WTC11 (cell line): ENCODE measurements around the gene TMEM151A. TPM values are rescaled to one million over a fixed set of nuclear protein-coding genes. Genes with fewer than 3 reads are reported as not detected.

Experiments
- ATAC-seq: fragments of 200-7000 bp; cut with Tn5 transposase; 2 replicates; pipeline ENCODE4 v1.10.0; 2021; ENCODE audit warnings: mild to moderate bottlenecking, moderate library complexity
- CTCF ChIA-PET: fragments of 300-600 bp; sonication (Branson Sonifier 250); formaldehyde crosslinking; loops from one replicate; lab custom pipeline; 2021; ENCODE audit warnings: antibody characterized with exemption; lab: Charles Lee
- POLR2A ChIA-PET: fragments of 350-600 bp; sonication (Branson Sonifier 250); formaldehyde crosslinking; loops from one replicate; lab custom pipeline; 2021; ENCODE audit warnings: antibody characterized with exemption; lab: Charles Lee
- DNase-seq: peaks from one replicate; pipeline ENCODE4 v3.0.0; 2021; ENCODE audit warnings: low spot score
- H3K27ac Mint-ChIP-seq: 2 replicates; pipeline ENCODE4 v1.8.0; 2021; ENCODE audit warnings: mixed read lengths
- H3K27me3 Mint-ChIP-seq: 2 replicates; pipeline ENCODE4 v1.8.0; 2021; ENCODE audit warnings: low read depth, mild to moderate bottlenecking, moderate library complexity, mixed read lengths
- H3K36me3 Mint-ChIP-seq: 2 replicates; pipeline ENCODE4 v1.8.0; 2021; ENCODE audit warnings: mixed read lengths
- H3K4me1 Mint-ChIP-seq: 2 replicates; pipeline ENCODE4 v1.8.0; 2022; ENCODE audit warnings: mixed read lengths
- H3K4me3 Mint-ChIP-seq: 2 replicates; pipeline ENCODE4 v1.8.0; 2021; ENCODE audit warnings: mild to moderate bottlenecking, moderate library complexity, mixed read lengths
- H3K9me3 Mint-ChIP-seq: 2 replicates; pipeline ENCODE4 v1.8.0; 2021; ENCODE audit warnings: mixed read lengths
- CREB1 ChIP-seq: sonication (generic); formaldehyde crosslinking; IDR thresholded peaks from 2 replicates; pipeline ENCODE4 v1.8.0; 2023; ENCODE audit warnings: mild to moderate bottlenecking, missing genetic modification reagents
- EMX1 ChIP-seq: fragments of 250-450 bp; sonication (Bioruptor Pico); IDR thresholded peaks from 2 replicates; pipeline ENCODE4 v1.8.0; 2021; ENCODE audit warnings: mild to moderate bottlenecking
- FOXJ3 ChIP-seq: sonication (generic); formaldehyde crosslinking; IDR thresholded peaks from 2 replicates; pipeline ENCODE4 v1.9.0; 2021; ENCODE audit warnings: missing genetic modification reagents, mild to moderate bottlenecking, borderline replicate concordance
- FOXP1 ChIP-seq: sonication (generic); formaldehyde crosslinking; IDR thresholded peaks from 2 replicates; pipeline ENCODE4 v1.8.0; 2022; ENCODE audit warnings: missing genetic modification reagents, mild to moderate bottlenecking, moderate library complexity, borderline replicate concordance
- GTF2I ChIP-seq: fragments of 250-450 bp; sonication (Bioruptor Pico); conservative IDR thresholded peaks from 2 replicates; pipeline ENCODE4 v1.4.0; 2021; ENCODE audit warnings: mild to moderate bottlenecking
- IRF2 ChIP-seq: sonication (generic); formaldehyde crosslinking; IDR thresholded peaks from 2 replicates; pipeline ENCODE4 v1.8.0; 2022; ENCODE audit warnings: low read depth, missing genetic modification reagents, borderline replicate concordance
- JUN ChIP-seq: sonication (generic); formaldehyde crosslinking; IDR thresholded peaks from 2 replicates; pipeline ENCODE4 v1.8.0; 2023; ENCODE audit warnings: mild to moderate bottlenecking, missing genetic modification reagents
- NFE2L1 ChIP-seq: sonication (generic); formaldehyde crosslinking; IDR thresholded peaks from 2 replicates; pipeline ENCODE4 v1.8.1; 2023; ENCODE audit warnings: missing genetic modification reagents
- SMAD4 ChIP-seq: sonication (generic); formaldehyde crosslinking; IDR thresholded peaks from 2 replicates; pipeline ENCODE4 v1.8.0; 2022; ENCODE audit warnings: mild to moderate bottlenecking, missing genetic modification reagents
- STAT6 ChIP-seq: sonication (generic); formaldehyde crosslinking; conservative IDR thresholded peaks from 2 replicates; pipeline ENCODE4 v1.8.1; 2023; ENCODE audit warnings: mild to moderate bottlenecking, low read depth, missing genetic modification reagents, moderate library complexity
- TP53 ChIP-seq: sonication (generic); formaldehyde crosslinking; IDR thresholded peaks from 2 replicates; pipeline ENCODE4 v1.8.1; 2023; ENCODE audit warnings: mild to moderate bottlenecking, missing genetic modification reagents
- ZBTB21 ChIP-seq: sonication (generic); formaldehyde crosslinking; IDR thresholded peaks from 2 replicates; pipeline ENCODE4 v1.8.1; 2023; ENCODE audit warnings: mild to moderate bottlenecking, missing genetic modification reagents, borderline replicate concordance
- ZNF425 ChIP-seq: fragments of 250-450 bp; sonication (Bioruptor Pico); conservative IDR thresholded peaks from 2 replicates; pipeline ENCODE4 v1.9.0; 2021; ENCODE audit warnings: mild to moderate bottlenecking
- total RNA-seq: library from RNA; stranded (reverse); gene quantifications from 3 replicates; pipeline ENCODE4 v1.2.3, GENCODE V29; 2021
- TF ChIP-seq, protein P1 (sequence below): sonication (generic); formaldehyde crosslinking; IDR thresholded peaks from 2 replicates; pipeline ENCODE4 v1.8.1; 2023; ENCODE audit warnings: mild to moderate bottlenecking, missing genetic modification reagents, borderline replicate concordance

TMEM151A gene
- total RNA-seq, 1 experiment from 2014 or later: 2.2 TPM

- Mint-ChIP-seq H3K4me3 (no peak overlapping the region), H3K27me3 (peaks cover 7% of the 10 kb centered on the region), H3K4me1 (peaks cover 21% of the 10 kb centered on the region), H3K9me3 (no peaks in the 10 kb centered on the region), H3K27ac (no peak overlapping the region), H3K36me3 (no peaks in the 10 kb centered on the region)
- ATAC-seq (no peak), DNase-seq (no peak)
- ChIA-PET CTCF (interaction anchor here (1.5 to 8.7 kb wide), 3 partner anchors 12 to 21 kb away, joined by 3 to 319 read pairs (median 31); partner anchors contain the start of genes BRMS1 and CD248), POLR2A (no interaction called here)
- TF ChIP-seq CREB1 (CRISPR knock-in tag) (no peak), NFE2L1 (no peak), FOXJ3 (CRISPR knock-in tag) (no peak), ZBTB21 (no peak)
Measured at GRCh38 chr11:66332371-66333219, 40.9 kb downstream of the TMEM151A start.

DNA sequence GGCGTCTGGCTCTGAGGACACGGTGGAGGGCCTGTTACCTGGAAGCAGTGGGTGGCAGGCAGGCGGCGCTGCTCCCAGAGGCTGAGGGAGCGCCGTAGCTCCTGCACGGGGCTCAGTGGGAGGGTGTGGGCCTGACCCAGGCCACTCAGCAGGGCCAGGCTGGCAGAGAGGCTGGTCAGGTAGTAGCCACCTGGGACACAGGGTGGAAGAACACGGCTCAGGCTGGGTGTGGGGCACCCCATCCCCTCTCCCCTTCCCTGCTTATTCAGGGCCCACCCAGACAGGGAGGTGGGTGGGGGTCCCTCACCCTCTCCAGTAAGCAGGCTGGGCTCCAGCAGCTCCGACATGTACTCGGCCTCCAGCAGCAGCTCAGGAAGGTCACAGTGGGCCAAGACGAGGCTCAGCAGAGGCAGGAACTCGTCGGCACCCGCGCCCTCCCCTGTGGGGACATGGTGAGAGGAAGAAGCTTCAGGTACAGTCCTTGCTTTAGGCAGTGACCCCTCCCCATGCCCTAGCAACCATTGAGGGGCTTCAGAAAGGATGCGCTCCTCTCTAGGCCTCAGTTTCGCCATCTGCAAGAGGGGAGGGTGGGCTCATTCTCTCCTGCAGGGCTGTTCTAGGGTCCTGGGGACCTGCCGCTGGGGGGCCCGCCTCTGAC lies 41.7 kb downstream of the TMEM151A start:
- H3K4me1 Mint-ChIP-seq: peaks cover 20% of the 10 kb centered on the region
- ChIA-PET CTCF (interaction anchor here (0.6 to 8.7 kb wide), 6 partner anchors 12 to 53 kb away, joined by 3 to 319 read pairs (median 6); partner anchors contain the start of genes BRMS1 and CD248), POLR2A (interaction anchor here (0.8 kb wide), 1 partner anchor 17 kb away, joined by 5 read pairs; the partner anchor contains the start of gene CD248)
- DNase-seq (no peak), ATAC-seq (no peak)
- no peak overlapping the region for H3K27ac Mint-ChIP-seq
- no peaks in the 10 kb centered on the region for H3K36me3 Mint-ChIP-seq
- TF ChIP-seq SMAD4: no peak
- TF ChIP-seq STAT6 (CRISPR knock-in tag): no peak
- TF ChIP-seq FOXP1 (CRISPR knock-in tag): no peak
- TF ChIP-seq EMX1 (CRISPR knock-in tag): no peak
- no peak for TF ChIP-seq IRF2 (CRISPR knock-in tag)
- TF ChIP-seq NFE2L1: no peak
- TF ChIP-seq, protein P1, sequence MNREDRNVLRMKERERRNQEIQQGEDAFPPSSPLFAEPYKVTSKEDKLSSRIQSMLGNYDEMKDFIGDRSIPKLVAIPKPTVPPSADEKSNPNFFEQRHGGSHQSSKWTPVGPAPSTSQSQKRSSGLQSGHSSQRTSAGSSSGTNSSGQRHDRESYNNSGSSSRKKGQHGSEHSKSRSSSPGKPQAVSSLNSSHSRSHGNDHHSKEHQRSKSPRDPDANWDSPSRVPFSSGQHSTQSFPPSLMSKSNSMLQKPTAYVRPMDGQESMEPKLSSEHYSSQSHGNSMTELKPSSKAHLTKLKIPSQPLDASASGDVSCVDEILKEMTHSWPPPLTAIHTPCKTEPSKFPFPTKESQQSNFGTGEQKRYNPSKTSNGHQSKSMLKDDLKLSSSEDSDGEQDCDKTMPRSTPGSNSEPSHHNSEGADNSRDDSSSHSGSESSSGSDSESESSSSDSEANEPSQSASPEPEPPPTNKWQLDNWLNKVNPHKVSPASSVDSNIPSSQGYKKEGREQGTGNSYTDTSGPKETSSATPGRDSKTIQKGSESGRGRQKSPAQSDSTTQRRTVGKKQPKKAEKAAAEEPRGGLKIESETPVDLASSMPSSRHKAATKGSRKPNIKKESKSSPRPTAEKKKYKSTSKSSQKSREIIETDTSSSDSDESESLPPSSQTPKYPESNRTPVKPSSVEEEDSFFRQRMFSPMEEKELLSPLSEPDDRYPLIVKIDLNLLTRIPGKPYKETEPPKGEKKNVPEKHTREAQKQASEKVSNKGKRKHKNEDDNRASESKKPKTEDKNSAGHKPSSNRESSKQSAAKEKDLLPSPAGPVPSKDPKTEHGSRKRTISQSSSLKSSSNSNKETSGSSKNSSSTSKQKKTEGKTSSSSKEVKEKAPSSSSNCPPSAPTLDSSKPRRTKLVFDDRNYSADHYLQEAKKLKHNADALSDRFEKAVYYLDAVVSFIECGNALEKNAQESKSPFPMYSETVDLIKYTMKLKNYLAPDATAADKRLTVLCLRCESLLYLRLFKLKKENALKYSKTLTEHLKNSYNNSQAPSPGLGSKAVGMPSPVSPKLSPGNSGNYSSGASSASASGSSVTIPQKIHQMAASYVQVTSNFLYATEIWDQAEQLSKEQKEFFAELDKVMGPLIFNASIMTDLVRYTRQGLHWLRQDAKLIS (CRISPR knock-in tag): no peak
- TF ChIP-seq GTF2I (CRISPR knock-in tag): no peak
- no peak for TF ChIP-seq ZNF425 (CRISPR knock-in tag)
- no peak for TF ChIP-seq TP53
- TF ChIP-seq JUN: no peak
- TF ChIP-seq, all 79 proteins: peak for 0
- H3K4me3 Mint-ChIP-seq: no peak overlapping the region
- no peaks in the 10 kb centered on the region for H3K27me3 Mint-ChIP-seq
- H3K9me3 Mint-ChIP-seq: no peaks in the 10 kb centered on the region
